ENCODE results near the gene HIVEP3.

The HIVEP3 gene

DNA sequence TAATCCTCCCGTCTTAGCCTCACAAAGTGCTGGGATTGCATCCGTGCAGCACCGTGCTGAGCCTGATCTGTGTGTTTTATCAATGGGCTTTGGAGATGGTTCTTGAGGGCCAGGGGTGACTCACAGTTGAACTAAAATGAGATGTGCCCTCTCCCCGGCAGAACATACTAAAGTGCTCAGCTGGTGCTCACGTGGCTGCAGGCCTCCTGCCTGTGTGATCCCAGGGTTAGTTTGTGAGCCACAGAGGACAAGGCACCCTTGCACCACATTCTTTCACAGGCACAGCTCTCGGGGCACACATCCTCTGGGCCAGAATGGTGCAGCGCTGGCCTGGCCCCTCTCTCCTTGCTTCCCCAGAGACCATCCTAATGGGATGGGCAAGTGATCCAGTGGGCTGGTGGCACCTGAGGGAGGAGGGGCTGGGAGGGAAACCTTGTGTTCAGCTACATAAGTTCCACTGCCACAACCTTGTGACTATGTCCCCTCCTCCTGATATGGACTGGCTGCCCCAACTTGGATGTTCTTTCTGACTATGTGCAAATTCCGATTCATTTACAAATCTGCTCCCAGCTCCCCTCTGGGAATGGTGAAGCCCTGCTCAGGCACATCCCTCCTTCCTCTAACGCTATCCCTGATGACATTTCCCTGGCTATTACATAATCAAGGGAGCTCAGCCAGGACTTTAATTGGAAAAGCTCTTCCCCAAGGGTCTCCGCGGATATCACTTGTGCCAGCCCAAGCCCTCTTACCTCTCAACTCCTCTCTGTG lies 237.2 kb downstream of the HIVEP3 start:
- Mint-ChIP-seq H3K27ac (no peak overlapping the region), H3K4me3 (no peak overlapping the region), H3K4me1 (peaks cover 56% of the 10 kb centered on the region), H3K36me3 (no peaks in the 10 kb centered on the region), H3K27me3 (no peaks in the 10 kb centered on the region), H3K9me3 (no peaks in the 10 kb centered on the region)

DNA sequence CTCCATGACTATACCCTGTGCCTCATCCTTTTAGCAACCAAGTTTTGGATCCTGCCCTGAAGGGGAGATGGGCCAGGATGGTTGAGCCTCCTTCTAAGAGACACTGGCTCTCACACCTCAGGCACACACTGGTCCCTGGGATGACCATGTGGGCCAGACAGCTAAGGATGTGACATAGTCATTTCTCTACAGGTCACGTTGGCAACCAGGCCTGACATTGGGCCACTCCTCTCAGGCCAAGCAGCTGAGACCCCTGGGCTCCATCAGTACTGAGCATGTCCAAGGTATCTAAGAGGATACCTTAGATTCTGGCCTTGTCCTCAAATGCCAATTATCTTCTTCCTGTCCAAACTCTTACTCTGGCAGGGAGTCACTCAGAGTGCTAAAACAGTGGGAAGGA lies 238.7 kb downstream of the HIVEP3 start:
- no peaks in the 10 kb centered on the region for H3K9me3 Mint-ChIP-seq
- H3K27me3 Mint-ChIP-seq, result no peaks in the 10 kb centered on the region
- H3K4me3 Mint-ChIP-seq, result no peak overlapping the region
- no peaks in the 10 kb centered on the region for H3K36me3 Mint-ChIP-seq
- H3K27ac Mint-ChIP-seq, result no peak overlapping the region
- H3K4me1 Mint-ChIP-seq, result peaks cover 58% of the 10 kb centered on the region

DNA sequence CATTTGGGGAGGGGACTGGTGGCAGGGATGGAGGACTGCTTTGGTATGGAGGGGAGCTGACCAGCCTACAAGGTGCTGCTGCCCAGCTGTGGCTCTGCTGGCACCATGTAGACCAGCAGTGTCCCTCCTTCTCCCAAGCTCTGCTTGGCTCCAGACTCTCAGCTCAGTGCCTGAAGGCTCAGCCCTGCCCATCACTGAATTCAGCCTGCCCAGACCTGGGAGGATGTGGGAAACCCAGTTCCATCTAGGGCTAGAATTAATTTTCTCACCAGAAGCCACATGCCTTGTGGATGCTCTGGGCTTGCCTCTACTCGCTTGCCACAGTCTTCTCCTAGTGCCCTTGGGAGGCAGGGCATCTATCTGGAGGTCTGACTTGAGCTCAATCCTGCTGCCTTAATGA lies 239.2 kb downstream of the HIVEP3 start:
- H3K4me1 Mint-ChIP-seq, result peaks cover 58% of the 10 kb centered on the region
- no peak overlapping the region for H3K4me3 Mint-ChIP-seq
- no peak overlapping the region for H3K27ac Mint-ChIP-seq
- H3K9me3 Mint-ChIP-seq, result no peaks in the 10 kb centered on the region
- no peaks in the 10 kb centered on the region for H3K27me3 Mint-ChIP-seq
- H3K36me3 Mint-ChIP-seq, result no peaks in the 10 kb centered on the region

DNA sequence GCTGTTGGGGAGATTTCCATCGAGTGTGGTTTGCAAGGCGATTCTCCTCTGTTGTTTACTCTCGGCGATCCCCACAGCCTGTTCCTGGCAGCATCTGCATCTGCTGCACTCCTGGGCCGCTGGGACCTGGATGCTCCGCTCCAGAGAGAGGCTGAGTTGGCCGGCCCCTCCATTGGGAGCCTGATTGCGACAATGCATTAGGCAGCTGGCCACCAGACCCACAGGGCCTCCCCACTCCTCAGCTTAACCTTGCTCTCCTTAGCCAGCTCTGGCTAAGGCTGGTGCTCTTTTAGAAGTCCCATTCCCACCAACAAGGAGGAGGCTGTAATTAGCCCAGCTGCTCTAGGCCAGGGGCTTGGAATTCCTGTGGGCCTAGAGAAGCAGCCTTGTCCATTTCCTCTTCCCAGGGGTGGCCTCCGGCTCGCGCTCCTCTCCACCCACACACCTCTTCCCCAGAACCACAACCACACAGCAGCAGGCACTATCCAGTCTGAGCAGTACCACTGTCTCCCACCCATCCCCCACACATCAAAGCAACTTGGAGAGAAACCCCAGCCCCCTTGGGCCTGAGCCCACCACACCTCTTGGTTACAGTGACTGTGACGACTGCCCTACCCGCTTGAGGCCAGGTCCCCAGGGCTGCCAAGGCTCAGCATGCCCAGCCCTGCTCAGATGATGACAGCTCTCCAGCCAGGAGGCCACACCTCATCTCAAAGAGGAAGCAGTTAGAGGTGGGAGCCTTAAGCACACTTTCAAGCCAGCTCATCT lies 240.4 kb downstream of the HIVEP3 start:
- H3K4me1 Mint-ChIP-seq, result peaks cover 58% of the 10 kb centered on the region
- no peak overlapping the region for H3K27ac Mint-ChIP-seq
- no peaks in the 10 kb centered on the region for H3K36me3 Mint-ChIP-seq
- no peaks in the 10 kb centered on the region for H3K27me3 Mint-ChIP-seq
- H3K4me3 Mint-ChIP-seq, result no peak overlapping the region
- no peaks in the 10 kb centered on the region for H3K9me3 Mint-ChIP-seq

DNA sequence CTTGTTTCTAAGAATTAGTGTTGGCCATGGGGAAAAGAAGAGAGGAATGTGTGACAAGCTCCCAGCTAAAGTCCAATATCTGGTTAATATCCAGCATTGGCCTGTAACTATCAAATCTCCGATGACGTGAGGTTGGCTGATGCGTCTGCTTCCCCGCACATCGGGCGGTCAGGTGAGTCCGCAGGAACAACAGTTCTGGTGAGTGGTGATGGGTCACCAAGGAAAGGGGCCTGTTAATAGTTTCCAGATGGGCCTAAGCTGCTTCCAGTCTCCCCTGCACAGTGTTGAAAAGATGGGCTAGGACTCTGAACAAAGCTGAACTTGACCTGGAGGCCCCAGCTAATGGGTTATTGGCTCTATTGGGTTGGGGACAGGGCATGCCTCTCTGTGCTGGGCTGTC lies 241.1 kb downstream of the HIVEP3 start:
- H3K4me1 Mint-ChIP-seq, result peaks cover 58% of the 10 kb centered on the region
- no peaks in the 10 kb centered on the region for H3K36me3 Mint-ChIP-seq
- no peak overlapping the region for H3K27ac Mint-ChIP-seq
- no peaks in the 10 kb centered on the region for H3K27me3 Mint-ChIP-seq
- H3K9me3 Mint-ChIP-seq, result no peaks in the 10 kb centered on the region
- no peak overlapping the region for H3K4me3 Mint-ChIP-seq

DNA sequence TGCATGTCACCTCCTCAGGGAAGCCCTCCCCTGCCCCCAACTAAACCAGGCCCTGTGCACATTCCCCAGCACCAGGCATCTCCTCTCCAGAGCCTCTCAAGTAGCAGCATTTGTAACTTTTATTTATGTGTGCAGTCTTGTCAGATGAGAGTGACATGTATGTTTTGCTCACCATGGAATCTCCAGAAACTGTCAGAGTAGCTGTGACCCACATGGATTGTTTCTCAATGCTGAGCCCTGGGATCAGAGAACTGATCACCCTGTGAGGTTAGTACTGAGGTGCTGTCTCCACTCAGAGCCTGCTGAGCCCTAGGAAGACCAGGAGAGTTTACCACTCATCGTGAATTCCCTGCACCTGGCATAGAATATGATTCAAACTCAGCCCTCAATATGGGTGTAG lies 243.3 kb downstream of the HIVEP3 start:
- no peak overlapping the region for H3K27ac Mint-ChIP-seq
- no peaks in the 10 kb centered on the region for H3K27me3 Mint-ChIP-seq
- H3K4me1 Mint-ChIP-seq, result peaks cover 70% of the 10 kb centered on the region
- no peaks in the 10 kb centered on the region for H3K36me3 Mint-ChIP-seq
- H3K9me3 Mint-ChIP-seq, result no peaks in the 10 kb centered on the region
- no peak overlapping the region for H3K4me3 Mint-ChIP-seq

DNA sequence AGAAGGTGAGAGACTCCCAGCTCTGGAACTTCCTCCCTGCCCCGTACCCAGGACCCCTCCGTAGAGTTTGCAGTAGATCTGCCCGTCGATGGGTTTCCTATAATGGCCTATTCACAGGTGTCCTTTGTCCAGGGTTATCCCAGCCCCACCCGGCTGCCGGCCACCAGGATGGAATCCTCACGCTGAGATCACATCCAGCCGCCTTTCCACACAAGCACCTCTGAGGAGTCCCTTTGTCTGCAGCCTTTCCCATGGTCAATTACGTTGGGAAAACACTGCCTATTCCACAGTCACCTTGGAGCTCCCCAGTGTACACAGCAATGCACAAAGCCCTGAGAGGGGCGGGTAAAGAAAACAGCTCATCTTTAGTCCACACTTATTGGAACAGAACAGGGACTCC lies 244.2 kb downstream of the HIVEP3 start:
- Mint-ChIP-seq H3K4me3 (peak overlapping the region; percentile 11), H3K9me3 (no peaks in the 10 kb centered on the region), H3K27ac (peak overlapping the region; percentile 46), H3K27me3 (no peaks in the 10 kb centered on the region), H3K4me1 (peaks cover 76% of the 10 kb centered on the region), H3K36me3 (no peaks in the 10 kb centered on the region)

DNA sequence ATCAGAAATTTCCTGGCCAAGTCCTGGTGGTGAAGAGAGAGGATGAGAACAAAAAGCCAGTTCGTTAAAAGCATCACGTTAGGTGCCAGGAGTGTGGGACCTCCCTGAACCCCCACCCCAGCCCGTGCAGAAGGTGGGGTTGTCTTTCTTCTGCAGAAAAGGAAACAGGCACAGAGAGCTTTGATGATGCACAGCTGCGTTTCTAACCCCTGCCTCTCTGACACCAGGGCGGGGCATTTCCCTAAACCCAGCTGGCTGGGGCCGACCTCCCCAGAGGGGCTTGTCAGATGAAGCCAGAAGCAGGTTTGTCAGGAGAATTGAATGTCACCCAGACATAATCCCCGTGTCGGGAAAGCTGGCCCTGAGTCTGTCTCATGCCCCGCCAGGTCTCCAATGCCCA lies 244.9 kb downstream of the HIVEP3 start:
- Mint-ChIP-seq H3K4me1 (peaks cover 76% of the 10 kb centered on the region), H3K27me3 (no peaks in the 10 kb centered on the region), H3K9me3 (no peaks in the 10 kb centered on the region), H3K4me3 (peak overlapping the region; percentile 74), H3K36me3 (no peaks in the 10 kb centered on the region), H3K27ac (peak overlapping the region; percentile 59)

DNA sequence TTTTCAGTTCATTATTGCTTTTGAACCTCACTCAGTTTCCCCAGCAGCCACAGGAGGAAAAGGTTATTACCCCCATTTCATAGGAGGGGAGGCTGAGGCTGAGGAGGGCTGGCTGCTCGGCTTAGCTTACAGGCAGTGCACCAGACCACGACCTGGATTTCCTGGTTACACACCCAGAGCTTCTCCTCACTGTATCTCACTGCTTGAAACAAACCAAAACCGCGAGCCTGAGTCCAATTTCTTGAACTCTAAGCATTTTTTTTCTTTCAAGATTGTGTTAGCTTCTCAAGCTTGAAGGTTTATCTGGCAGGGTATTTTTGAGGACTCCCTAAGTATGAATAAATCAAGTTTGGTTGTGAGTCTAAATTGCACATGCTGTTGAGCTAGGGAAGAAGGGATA lies 245.3 kb downstream of the HIVEP3 start:
- peak overlapping the region; percentile 53 for H3K27ac Mint-ChIP-seq
- peaks cover 76% of the 10 kb centered on the region for H3K4me1 Mint-ChIP-seq
- peak overlapping the region; percentile 74 for H3K4me3 Mint-ChIP-seq
- H3K9me3 Mint-ChIP-seq, result no peaks in the 10 kb centered on the region
- H3K36me3 Mint-ChIP-seq, result no peaks in the 10 kb centered on the region
- H3K27me3 Mint-ChIP-seq, result no peaks in the 10 kb centered on the region

DNA sequence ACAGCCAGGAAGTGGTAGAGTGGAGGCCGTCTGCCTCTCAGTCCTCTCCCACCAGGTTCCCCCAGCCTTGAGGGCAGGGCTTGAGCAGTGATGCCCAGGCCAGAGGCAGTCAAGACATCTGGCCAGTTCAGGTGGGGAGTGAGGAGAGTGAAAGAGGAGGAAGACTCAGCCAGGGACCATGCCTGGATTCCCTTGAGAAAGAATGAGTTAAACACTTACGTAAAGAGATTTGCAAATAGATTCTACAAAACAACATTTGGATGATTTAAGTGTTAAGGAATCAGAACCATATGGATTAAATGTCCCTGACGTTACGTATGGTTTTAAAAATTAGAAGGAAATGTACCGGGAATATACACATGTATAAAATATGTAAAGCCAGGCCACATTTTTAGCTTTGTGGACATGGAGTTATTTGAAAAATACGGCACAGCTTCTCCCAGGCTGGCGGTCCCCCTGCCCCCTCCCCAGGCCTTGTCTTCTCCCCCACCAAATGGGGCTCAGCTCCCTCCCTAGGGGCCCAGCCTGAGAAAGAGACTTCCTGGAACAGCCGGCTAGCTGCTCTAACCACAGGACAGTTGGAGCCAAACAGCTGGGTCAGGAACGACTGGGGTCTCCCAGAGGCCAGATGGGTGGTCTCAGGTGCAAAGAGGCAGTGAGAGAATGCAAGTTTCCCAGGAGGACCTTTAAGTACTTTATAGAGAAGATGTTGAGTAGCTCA lies 245.9 kb downstream of the HIVEP3 start:
- Mint-ChIP-seq H3K4me1 (peaks cover 79% of the 10 kb centered on the region), H3K9me3 (no peaks in the 10 kb centered on the region), H3K27ac (peak overlapping the region; percentile 84), H3K36me3 (no peaks in the 10 kb centered on the region), H3K4me3 (peak overlapping the region; percentile 64), H3K27me3 (no peaks in the 10 kb centered on the region)

DNA sequence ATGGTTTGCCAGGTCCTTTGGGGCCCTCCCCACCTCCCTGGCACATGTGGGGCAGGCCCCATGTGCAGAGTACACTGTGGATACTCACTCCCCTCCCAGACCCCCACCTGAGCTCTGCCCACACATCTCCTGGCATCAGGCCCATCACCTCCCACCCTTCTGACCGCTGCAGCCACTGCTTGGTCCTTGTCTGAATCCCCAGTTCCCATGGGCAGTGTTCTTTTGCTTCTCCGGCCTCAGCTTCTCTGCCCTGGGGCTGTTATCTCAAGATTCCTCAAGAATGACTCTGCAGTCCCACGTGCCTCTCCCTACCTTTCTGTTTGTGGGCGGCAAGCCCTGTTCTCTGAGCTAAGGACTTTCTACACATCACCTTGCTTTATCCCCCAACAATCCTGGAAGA lies 246.5 kb downstream of the HIVEP3 start:
- H3K4me1 Mint-ChIP-seq, result peaks cover 82% of the 10 kb centered on the region
- H3K27me3 Mint-ChIP-seq, result no peaks in the 10 kb centered on the region
- H3K4me3 Mint-ChIP-seq, result peak overlapping the region; percentile 64
- no peaks in the 10 kb centered on the region for H3K36me3 Mint-ChIP-seq
- H3K27ac Mint-ChIP-seq, result peak overlapping the region; percentile 84
- H3K9me3 Mint-ChIP-seq, result no peaks in the 10 kb centered on the region

DNA sequence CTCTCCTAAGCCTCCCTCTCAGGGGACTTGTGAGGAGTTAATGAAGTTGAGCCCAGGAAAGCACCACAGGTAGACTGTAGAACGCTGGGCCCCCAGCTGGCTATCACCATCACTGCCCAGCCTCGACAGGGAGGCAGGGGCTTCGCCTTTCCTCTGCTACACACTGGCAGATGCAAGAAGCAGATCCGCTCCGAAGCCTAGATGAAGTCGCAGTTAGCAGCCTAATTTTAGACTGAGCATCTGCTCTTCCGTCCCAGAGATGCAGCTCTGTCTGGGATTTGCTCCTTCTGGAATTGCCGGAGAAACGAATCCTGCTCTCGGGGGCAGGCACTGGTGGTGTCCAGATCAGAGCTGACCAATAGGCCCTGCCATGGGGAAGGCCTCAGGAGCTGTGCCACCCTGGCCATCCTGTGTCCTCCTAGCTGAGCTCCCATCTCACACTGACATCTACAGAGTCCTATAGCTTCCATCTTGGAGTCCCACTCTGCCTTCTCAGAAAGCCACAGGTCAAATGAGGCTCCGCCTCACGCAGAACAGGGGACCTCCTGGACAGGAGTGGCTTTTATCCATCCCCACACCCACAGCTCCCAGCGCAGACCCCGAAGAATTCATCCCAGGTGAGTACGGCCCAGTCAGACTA lies 247.5 kb downstream of the HIVEP3 start:
- no peaks in the 10 kb centered on the region for H3K27me3 Mint-ChIP-seq
- H3K27ac Mint-ChIP-seq, result peak overlapping the region; percentile 86
- H3K4me3 Mint-ChIP-seq, result peak overlapping the region; percentile 23
- peaks cover 90% of the 10 kb centered on the region for H3K4me1 Mint-ChIP-seq
- H3K9me3 Mint-ChIP-seq, result no peaks in the 10 kb centered on the region
- no peaks in the 10 kb centered on the region for H3K36me3 Mint-ChIP-seq

DNA sequence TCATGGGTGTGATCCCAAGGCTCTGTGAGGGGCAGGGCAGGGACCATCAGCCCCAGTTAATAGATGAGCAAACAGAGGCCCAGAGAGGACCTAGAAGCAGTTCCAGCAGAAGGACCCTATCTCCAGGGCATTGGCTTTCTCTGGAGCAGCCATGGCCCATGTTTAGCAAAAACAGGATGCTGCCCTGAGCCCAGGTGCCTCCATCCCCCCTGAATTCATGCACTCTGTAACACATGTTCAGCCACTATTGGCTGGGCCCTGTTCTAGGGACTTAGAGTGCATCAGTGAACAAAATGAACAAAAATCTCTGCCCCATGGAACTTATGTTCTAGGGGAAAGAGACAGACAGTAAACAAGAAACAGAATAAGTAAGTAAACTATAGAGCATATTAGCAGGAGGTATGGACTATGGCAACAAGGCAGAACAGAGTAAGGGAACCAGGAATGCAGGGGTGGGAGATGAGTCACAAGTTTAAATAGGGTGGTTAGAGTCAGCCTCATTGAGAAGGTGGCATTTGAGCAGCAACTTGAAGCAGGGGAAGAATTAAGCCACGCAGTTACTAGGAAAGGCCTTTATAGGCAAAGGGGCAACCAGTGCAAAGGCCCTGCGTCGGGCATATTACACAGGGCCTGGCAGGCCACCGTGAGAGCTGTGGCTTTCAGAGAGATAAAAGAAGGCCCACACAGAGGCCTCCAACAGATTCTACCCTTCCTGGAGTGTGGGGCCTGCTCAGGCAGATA lies 248.3 kb downstream of the HIVEP3 start:
- H3K9me3 Mint-ChIP-seq, result no peaks in the 10 kb centered on the region
- H3K4me1 Mint-ChIP-seq, result peaks cover 93% of the 10 kb centered on the region
- no peaks in the 10 kb centered on the region for H3K27me3 Mint-ChIP-seq
- H3K36me3 Mint-ChIP-seq, result no peaks in the 10 kb centered on the region
- no peak overlapping the region for H3K27ac Mint-ChIP-seq
- H3K4me3 Mint-ChIP-seq, result peak overlapping the region; percentile 35

DNA sequence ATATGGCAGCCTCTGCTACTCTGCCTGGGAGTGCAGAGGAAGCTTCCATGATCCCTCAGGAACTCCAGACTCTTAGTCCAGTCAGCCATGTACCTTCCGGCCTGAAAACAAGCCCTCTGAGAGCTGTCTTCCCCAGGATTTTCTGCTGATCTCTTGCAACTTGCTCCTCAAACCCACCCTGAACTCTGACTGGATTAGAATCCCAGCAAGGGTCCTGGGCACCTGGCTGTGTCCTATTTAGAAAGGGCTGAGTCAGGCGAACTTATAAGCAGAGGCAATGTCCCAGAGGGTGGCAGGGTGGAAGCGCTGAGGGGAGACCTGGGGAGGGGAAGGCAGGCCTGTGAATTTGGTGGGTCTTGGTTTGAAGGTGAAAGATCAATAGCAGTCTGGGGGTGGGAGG lies 249.8 kb downstream of the HIVEP3 start:
- peaks cover 93% of the 10 kb centered on the region for H3K4me1 Mint-ChIP-seq
- H3K27me3 Mint-ChIP-seq, result no peaks in the 10 kb centered on the region
- no peak overlapping the region for H3K4me3 Mint-ChIP-seq
- peak overlapping the region; percentile 61 for H3K27ac Mint-ChIP-seq
- H3K36me3 Mint-ChIP-seq, result no peaks in the 10 kb centered on the region
- no peaks in the 10 kb centered on the region for H3K9me3 Mint-ChIP-seq

DNA sequence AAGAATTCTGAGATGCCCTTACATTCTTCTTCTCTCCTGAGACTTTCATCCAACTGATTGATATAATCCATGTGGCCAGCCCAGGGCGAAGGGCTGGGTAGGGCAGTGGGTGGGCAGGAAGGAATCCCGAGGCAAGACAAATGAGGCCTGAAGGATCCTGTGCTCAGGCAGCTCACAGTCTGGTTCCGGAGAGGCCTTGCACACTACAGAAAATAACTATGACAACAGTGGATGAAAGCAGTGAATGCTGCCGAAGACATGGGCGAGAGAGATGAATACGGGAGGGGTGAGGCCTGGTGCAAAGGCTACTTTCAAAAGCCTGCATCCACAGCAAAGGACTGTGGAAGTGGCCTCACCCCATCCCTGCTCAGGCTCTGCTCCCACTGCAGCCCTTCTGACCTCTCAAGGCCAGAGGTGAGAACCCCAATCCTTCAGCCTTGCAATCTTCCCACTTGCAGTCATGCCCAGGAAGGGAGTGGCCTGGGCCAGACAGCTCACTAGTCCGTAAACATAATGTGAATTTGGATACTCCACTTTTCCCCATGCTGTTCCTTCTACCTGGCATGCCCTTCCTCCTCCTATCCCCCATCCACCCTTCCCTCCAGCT lies 250.6 kb downstream of the HIVEP3 start:
- H3K27ac Mint-ChIP-seq, result peak overlapping the region; percentile 81
- H3K36me3 Mint-ChIP-seq, result no peaks in the 10 kb centered on the region
- no peaks in the 10 kb centered on the region for H3K27me3 Mint-ChIP-seq
- no peaks in the 10 kb centered on the region for H3K9me3 Mint-ChIP-seq
- no peak overlapping the region for H3K4me3 Mint-ChIP-seq
- H3K4me1 Mint-ChIP-seq, result peaks cover 91% of the 10 kb centered on the region

Measured in activated naive CD4-positive, alpha-beta T cell treated with anti-CD3 and anti-CD28 coated beads, Interleukin-2, amount 50 U/mL, for 24 hours (primary cell).